ENCODE measurements around the gene CPNE2. TPM values are rescaled to one million over a fixed set of nuclear protein-coding genes. Genes with fewer than 3 reads are reported as not detected.

Gene CPNE2
- total and polyA plus RNA-seq, 2 of the 8 experiments (the other 6 are each of a cell fraction or from before 2014, with no cell fraction given) = 10.6 to 39.5 TPM

GRCh38 chr16:57196753-57197152 is 104.4 kb downstream of the CPNE2 start:
- Histone ChIP-seq H2AK5ac (ENCODE audit: low read depth, low read length) (no peak overlapping the region), H2BK120ac (replicated peaks; ENCODE audit: low read depth, low read length) (no peak overlapping the region), H2BK5ac (ENCODE audit: low read depth, low read length) (no peak overlapping the region), H2BK20ac (ENCODE audit: low read length) (no peak overlapping the region), H3K23me2 (ENCODE audit: low read depth, low read length) (no peaks in the 10 kb centered on the region), H4K20me1 (replicated peaks in 1 of 2; ENCODE audit: control insufficient read depth in 1 of 2, insufficient read depth in 2 of 2, low read length in 2 of 2) (no peaks in the 10 kb centered on the region), H4K5ac (ENCODE audit: insufficient read length, low read depth, low read length) (no peak overlapping the region), H2BK15ac (ENCODE audit: low read length) (no peak overlapping the region), H4K8ac (ENCODE audit: extremely low read depth, insufficient read depth, low read length) (no peak overlapping the region), H3K23ac (ENCODE audit: insufficient read length) (no peak overlapping the region), H3K27ac (ENCODE audit: low read depth, low read length) (no peak overlapping the region), H3K36me3 (ENCODE audit: control insufficient read depth in 2 of 4, insufficient read depth in 4 of 4, low read length in 3 of 4) (no peaks in the 10 kb centered on the region; a peak in 1 of 8 replicates), H3K14ac (ENCODE audit: insufficient read length) (no peak overlapping the region), H3K4ac (replicated peaks; ENCODE audit: insufficient read length, low read depth, low read length) (no peak overlapping the region), H3K4me1 (replicated peaks in 1 of 4; ENCODE audit: control insufficient read depth in 3 of 4, insufficient read depth in 4 of 4, low read length in 3 of 4) (no peaks in the 10 kb centered on the region), H3K79me2 (ENCODE audit: control insufficient read depth in 1 of 2, insufficient read depth in 2 of 2, low read length in 2 of 2) (peaks cover 2 to 54% of the 10 kb centered on the region in 2 experiments; a peak in 3 of 4 replicates), H2AFZ (ENCODE audit: low read length) (no peak overlapping the region), H3K18ac (ENCODE audit: extremely low read depth, low read length) (no peak overlapping the region), H3K9me3 (ENCODE audit: insufficient read depth in 2 of 2, low read depth in 1 of 2, low read length in 1 of 2) (peaks cover 0 to 6% of the 10 kb centered on the region in 2 experiments; a peak in 2 of 4 replicates), H3K27me3 (replicated peaks in 1 of 4; ENCODE audit: control insufficient read depth in 3 of 4, extremely low read depth in 1 of 4, insufficient read depth in 3 of 4, low read length in 3 of 4) (no peaks in the 10 kb centered on the region), H3K56ac (replicated peaks; ENCODE audit: insufficient read length, low read depth, low read length) (no peak overlapping the region), H4K91ac (replicated peaks; ENCODE audit: insufficient read length, low read length) (no peak overlapping the region), H3K9ac (replicated peaks in 1 of 4; ENCODE audit: extremely low read depth in 1 of 4, low read depth in 3 of 4, low read length in 3 of 4) (no peak overlapping the region), H3K4me3 (ENCODE audit: extremely low read depth in 1 of 4, insufficient read depth in 2 of 4, low read depth in 3 of 4, low read length in 4 of 4) (no peak overlapping the region), H3K4me2 (ENCODE audit: insufficient read depth in 1 of 2, low read depth in 2 of 2, low read length in 2 of 2) (no peak overlapping the region), H3K79me1 (ENCODE audit: low read depth, low read length) (no peaks in the 10 kb centered on the region; the same call in none of the 2 replicates), H2BK12ac (ENCODE audit: low read depth, low read length) (no peak overlapping the region)
- POLR2A ChIA-PET (ENCODE audit: partially characterized antibody) = interaction anchor here (0.6 to 1.6 kb wide), 2 partner anchors 11 to 12 kb away, joined by 3 to 4 read pairs; partner anchors contain the start of genes PSME3IP1 and RSPRY1
- no peak for FAIRE-seq
- CTCF ChIA-PET (ENCODE audit: partially characterized antibody) = interaction anchor here (0.7 to 1.4 kb wide), 3 partner anchors 8 to 13 kb away, joined by 3 to 4 read pairs (median 4); no protein-coding TSS in a partner anchor
- no peak for DNase-seq (ENCODE audit: low read depth in 1 of 2, low spot score in 2 of 2)
- TF ChIP-seq HDAC2 (IDR thresholded peaks at IDR 0.05; ENCODE audit: borderline replicate concordance in 1 of 2, low read depth in 2 of 2, low read length in 2 of 2) = no peak
- TF ChIP-seq KDM5A (IDR thresholded peaks at IDR 0.05; ENCODE audit: low read length) = no peak
- TF ChIP-seq E2F6 (IDR thresholded peaks at IDR 0.05) = no peak
- TF ChIP-seq SP4 (IDR thresholded peaks at IDR 0.05; ENCODE audit: low read length) = no peak
- TF ChIP-seq MAFK (IDR thresholded peaks at IDR 0.05; ENCODE audit: low read depth, low read length) = no peak
- TF ChIP-seq TAF7 (optimal IDR thresholded peaks at IDR 0.05; ENCODE audit: borderline replicate concordance, low read depth, low read length) = no peak
- no peak for TF ChIP-seq RFX5 (IDR thresholded peaks at IDR 0.05; ENCODE audit: borderline replicate concordance, low read depth, low read length)
- 79% methylated on average over 3 of the region's 3 CpGs; no CpG with 5 or more reads in 1 of the 2 experiments for WGBS, 2 experiments (ENCODE audit: extremely low coverage in 1 of 2, insufficient coverage in 1 of 2, insufficient read length in 1 of 2, insufficient replicate concordance in 2 of 2, low coverage in 1 of 2, low lambda C conversion rate in 2 of 2, missing lambda C conversion rate in 1 of 2)
